Natural killer cell (primary cell): ENCODE data around the gene NOLC1. TPM values are rescaled to one million over a fixed set of nuclear protein-coding genes. Genes with fewer than 3 reads are reported as not detected.

ENCODE experiments used
- ATAC-seq, 3 donors: fragments of 150-1000 bp in 2 of 3; fragments of 200-7000 bp in 1 of 3; cut with Tn5 transposase; 1 replicate in 1 of 3; 2 replicates in 2 of 3; pipeline ENCODE4 v1.10.0; 2021; ENCODE audit warnings: mild to moderate bottlenecking in 2 of 3, moderate library complexity in 2 of 3
- DNase-seq, 2 donors: peaks; one replicate each; pipeline versions ENCODE4 v3.0.0 to v3.0.0-alpha.2; 2013 to 2021; ENCODE audit warnings: mixed read lengths in 1 of 2
- H3K27ac ChIP-seq: one replicate; pipeline ENCODE4 v1.5.1; 2013; ENCODE audit warnings: mild to moderate bottlenecking, low read length
- H3K27me3 ChIP-seq: one replicate; pipeline ENCODE4 v1.6.1; 2013; ENCODE audit warnings: low read length; ENCODE audit not compliant: control insufficient read depth, insufficient read depth
- H3K36me3 ChIP-seq: one replicate; pipeline ENCODE4 v1.6.1; 2013; ENCODE audit warnings: low read length; ENCODE audit not compliant: control insufficient read depth, insufficient read depth
- H3K4me1 ChIP-seq: one replicate; pipeline ENCODE4 v1.6.1; 2013; ENCODE audit warnings: low read length; ENCODE audit not compliant: control insufficient read depth, insufficient read depth
- H3K4me3 ChIP-seq: one replicate; pipeline ENCODE4 v1.5.1; 2013; ENCODE audit warnings: low read length
- H3K9me3 ChIP-seq: one replicate; pipeline ENCODE4 v1.6.1; 2013; ENCODE audit warnings: low read length; ENCODE audit not compliant: control insufficient read depth, insufficient read depth
- H3K27ac Mint-ChIP-seq, 2 donors: one replicate each; pipeline ENCODE4 v1.8.0; 2022; ENCODE audit warnings: mild to moderate bottlenecking in 2 of 2, mixed read lengths in 2 of 2, moderate library complexity in 1 of 2
- H3K27me3 Mint-ChIP-seq, 2 donors: one replicate each; pipeline ENCODE4 v1.8.0; 2022; ENCODE audit warnings: low read depth in 2 of 2, mixed read lengths in 2 of 2
- H3K36me3 Mint-ChIP-seq: one replicate; pipeline ENCODE4 v1.8.0; 2022; ENCODE audit warnings: mixed read lengths
- H3K4me1 Mint-ChIP-seq, 2 donors: one replicate each; pipeline ENCODE4 v1.8.0; 2022; ENCODE audit warnings: mixed read lengths in 2 of 2
- H3K4me3 Mint-ChIP-seq: one replicate; pipeline ENCODE4 v1.8.0; 2022; ENCODE audit warnings: mild to moderate bottlenecking, moderate library complexity, mixed read lengths
- H3K9me3 Mint-ChIP-seq, 2 donors: one replicate each; pipeline ENCODE4 v1.8.0; 2022; ENCODE audit warnings: mixed read lengths in 2 of 2
- WGBS: methylation state at CpG from one replicate; pipeline ENCODE4 v1.1.7; 2013; ENCODE audit warnings: missing lambda C conversion rate; ENCODE audit not compliant: insufficient coverage; 5-methylcytosine and 5-hydroxymethylcytosine counted together
- intact Hi-C: fragments of 100-400 bp; cut with micrococcal nuclease; formaldehyde crosslinking; loops from one replicate; pipeline ENCODE4 v1.14.2; 2022
- total RNA-seq, 4 donors: library from RNA; stranded (reverse); fragments of 120-200 nt in 1 of 4; gene quantifications; one replicate each; pipeline versions ENCODE4 v1.2.3 to v1.2.4, GENCODE V29; 2013 to 2022
- TF ChIP-seq, protein P1 (sequence below): fragments of 200-600 bp; IDR thresholded peaks from one replicate; pipeline ENCODE4 v1.8.0; 2022; ENCODE audit warnings: antibody characterized with exemption

The NOLC1 gene
- total RNA-seq, 3 donors from 2014 or later (not counting 1 experiment from before 2014, with no cell fraction given) = 42.6 to 47.5 (median 43.4) TPM

DNA sequence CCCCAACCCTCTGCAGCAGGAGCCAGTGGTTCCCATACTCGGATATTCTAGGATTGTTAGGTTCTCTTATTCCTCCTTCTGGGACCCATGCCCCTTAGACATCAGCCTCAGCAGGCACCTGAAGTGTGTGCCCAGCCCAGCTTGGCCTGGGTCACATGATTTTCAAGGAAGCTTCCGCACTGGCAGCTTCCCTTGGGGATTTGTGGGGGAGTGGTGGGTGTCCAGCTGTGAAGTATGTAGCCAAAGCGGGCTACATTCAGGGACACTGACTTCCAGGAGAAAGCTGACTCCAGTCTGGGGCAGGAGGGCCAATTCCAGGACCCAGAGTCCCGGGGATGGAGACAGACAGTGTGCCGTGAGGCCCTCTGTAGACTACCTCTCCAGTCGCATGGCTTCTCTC is 33.3 kb upstream of the NOLC1 start:
- peak in 1 of 2 donors; percentile 43 for DNase-seq
- no peaks in the 10 kb centered on the region for H3K27me3 ChIP-seq
- H3K27ac Mint-ChIP-seq = peak overlapping the region; percentile 77 to 95
- no peaks in the 10 kb centered on the region for H3K36me3 ChIP-seq
- H3K9me3 ChIP-seq = no peaks in the 10 kb centered on the region
- H3K27ac ChIP-seq = peak overlapping the region; percentile 96
- no peak for ATAC-seq
- no peaks in the 10 kb centered on the region for H3K27me3 Mint-ChIP-seq
- H3K4me3 Mint-ChIP-seq = peak overlapping the region; percentile 87
- intact Hi-C loops = no loop called here
- H3K4me1 Mint-ChIP-seq = peaks cover 44 to 65% of the 10 kb centered on the region in 2 donors
- no peaks in the 10 kb centered on the region for H3K9me3 Mint-ChIP-seq
- WGBS = 18% methylated on average over 6 of the region's 6 CpGs
- TF ChIP-seq, protein P1, sequence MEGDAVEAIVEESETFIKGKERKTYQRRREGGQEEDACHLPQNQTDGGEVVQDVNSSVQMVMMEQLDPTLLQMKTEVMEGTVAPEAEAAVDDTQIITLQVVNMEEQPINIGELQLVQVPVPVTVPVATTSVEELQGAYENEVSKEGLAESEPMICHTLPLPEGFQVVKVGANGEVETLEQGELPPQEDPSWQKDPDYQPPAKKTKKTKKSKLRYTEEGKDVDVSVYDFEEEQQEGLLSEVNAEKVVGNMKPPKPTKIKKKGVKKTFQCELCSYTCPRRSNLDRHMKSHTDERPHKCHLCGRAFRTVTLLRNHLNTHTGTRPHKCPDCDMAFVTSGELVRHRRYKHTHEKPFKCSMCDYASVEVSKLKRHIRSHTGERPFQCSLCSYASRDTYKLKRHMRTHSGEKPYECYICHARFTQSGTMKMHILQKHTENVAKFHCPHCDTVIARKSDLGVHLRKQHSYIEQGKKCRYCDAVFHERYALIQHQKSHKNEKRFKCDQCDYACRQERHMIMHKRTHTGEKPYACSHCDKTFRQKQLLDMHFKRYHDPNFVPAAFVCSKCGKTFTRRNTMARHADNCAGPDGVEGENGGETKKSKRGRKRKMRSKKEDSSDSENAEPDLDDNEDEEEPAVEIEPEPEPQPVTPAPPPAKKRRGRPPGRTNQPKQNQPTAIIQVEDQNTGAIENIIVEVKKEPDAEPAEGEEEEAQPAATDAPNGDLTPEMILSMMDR = no peak
- H3K4me3 ChIP-seq = no peak overlapping the region
- peaks cover 66% of the 10 kb centered on the region for H3K4me1 ChIP-seq
- H3K36me3 Mint-ChIP-seq = no peaks in the 10 kb centered on the region

DNA sequence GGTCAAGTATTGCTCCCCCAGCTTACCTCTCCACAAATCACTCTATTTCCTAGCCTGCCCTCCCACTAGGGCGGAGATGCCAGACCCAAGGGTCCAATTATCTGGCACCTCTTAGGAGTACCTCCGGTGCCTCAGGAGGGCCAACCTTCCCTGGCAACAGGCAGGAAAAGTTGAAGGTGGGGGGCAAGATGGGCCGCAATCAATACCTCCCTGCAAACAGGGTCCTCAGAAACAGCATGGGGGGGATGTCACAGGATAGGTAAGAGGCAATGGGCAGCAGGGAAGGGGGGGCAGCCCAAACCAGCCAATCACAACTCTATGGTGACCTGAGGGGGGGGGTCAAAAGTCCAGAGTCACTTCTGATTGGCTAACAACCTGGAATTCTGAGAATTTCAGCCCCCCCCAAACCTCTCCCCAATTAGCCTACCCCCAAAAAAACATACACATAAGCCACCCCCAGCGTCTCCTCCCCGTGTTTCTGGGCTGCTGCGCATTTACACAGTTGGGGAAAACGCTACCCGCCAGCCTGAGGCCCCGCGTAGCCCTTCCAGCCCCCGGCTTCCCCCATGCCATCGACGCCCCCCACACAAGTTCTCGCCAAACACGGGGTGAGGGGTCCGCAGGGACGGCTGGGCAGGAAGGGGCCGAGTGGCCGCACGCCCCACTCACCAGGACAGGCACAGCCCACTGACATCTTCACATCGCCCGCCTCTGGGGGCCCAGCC is 32.6 kb upstream of the NOLC1 start:
- no peaks in the 10 kb centered on the region for H3K9me3 ChIP-seq
- H3K27me3 Mint-ChIP-seq = no peaks in the 10 kb centered on the region
- no peaks in the 10 kb centered on the region for H3K27me3 ChIP-seq
- H3K4me1 ChIP-seq = peaks cover 62% of the 10 kb centered on the region
- under 1% methylated on average over 22 of the region's 22 CpGs for WGBS
- H3K4me1 Mint-ChIP-seq = peaks cover 43 to 63% of the 10 kb centered on the region in 2 donors
- ATAC-seq (peak; percentile 1 to 5 (median 3)), DNase-seq (peak; percentile 29 to 67)
- peak overlapping the region; percentile 84 for H3K4me3 ChIP-seq
- peak overlapping the region; percentile 87 for H3K4me3 Mint-ChIP-seq
- peak overlapping the region; percentile 96 for H3K27ac ChIP-seq
- no peaks in the 10 kb centered on the region for H3K9me3 Mint-ChIP-seq
- no peaks in the 10 kb centered on the region for H3K36me3 ChIP-seq
- H3K36me3 Mint-ChIP-seq = no peaks in the 10 kb centered on the region
- peak overlapping the region; percentile 77 to 95 for H3K27ac Mint-ChIP-seq
- TF ChIP-seq, protein P1 = no peak
- intact Hi-C loops = loop anchor here (1.0 kb wide), 2 partner anchors 13 to 33 kb away; partner anchors contain the start of gene NOLC1

DNA sequence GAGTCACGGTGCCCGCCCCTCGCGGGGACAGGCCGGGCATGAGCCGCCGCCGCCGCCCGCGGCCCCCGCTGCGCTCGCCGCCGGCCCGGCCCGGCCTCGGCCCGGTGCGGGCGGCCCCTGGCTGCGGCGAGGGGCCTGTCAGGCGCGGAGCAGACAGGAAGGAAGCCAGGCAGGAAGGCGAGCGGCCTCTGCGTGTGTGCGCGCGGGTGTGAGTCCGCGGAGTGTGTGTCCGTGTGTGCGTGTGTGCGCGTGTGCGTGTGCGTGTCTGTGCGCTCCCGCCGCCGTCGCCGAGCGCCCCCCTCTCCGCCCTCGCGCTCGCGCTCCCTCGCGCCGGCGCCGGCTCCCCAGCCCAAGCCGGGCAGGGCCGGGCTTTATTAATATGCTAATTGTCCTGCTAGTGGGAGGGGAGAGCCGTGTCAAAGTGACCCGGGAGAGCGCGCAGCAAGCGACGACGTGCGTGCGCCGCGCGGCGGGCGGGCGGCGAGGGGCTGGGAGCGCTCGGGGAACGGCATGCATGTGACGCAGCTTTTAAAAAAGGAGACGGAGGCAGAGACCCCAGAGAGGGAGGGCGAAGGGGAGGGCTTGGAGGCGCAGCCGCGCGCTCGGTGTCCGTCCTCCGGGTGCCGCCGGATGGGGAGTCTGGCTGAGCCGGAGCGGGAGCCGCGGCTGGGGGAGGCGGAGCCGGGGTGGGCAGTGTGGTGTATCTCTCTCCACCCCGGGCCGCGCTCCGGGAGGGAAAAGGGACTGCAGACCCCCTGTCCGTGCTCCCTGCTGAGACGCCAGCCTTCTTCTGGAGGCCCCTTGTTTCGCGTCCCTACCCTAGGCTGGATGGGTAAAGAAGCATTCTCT is 31.8 kb upstream of the NOLC1 start, which contains the start of gene LDB1:
TSS of gene LDB1 (minus strand) at position 227 of the 849 bp plus-strand sequence. CDS start 258 bp downstream, outside the sequence.
- ATAC-seq = peak; percentile 61 to 84 (median 76)
- TF ChIP-seq, protein P1 = no peak
- Histone ChIP-seq H3K27ac (peak within 1 kb of the TSS; percentile 96), H3K4me1 (peaks cover 57% of the 10 kb centered on the region), H3K4me3 (peak within 1 kb of the TSS; percentile 84), H3K27me3 (no peaks in the 10 kb centered on the region), H3K9me3 (no peaks in the 10 kb centered on the region), H3K36me3 (no peaks in the 10 kb centered on the region)
- H3K36me3 Mint-ChIP-seq = no peaks in the 10 kb centered on the region
- H3K4me3 Mint-ChIP-seq = peak within 1 kb of the TSS; percentile 87
- H3K27ac Mint-ChIP-seq = peak within 1 kb of the TSS; percentile 77 to 95
- H3K4me1 Mint-ChIP-seq = peaks cover 43 to 56% of the 10 kb centered on the region in 2 donors
- H3K9me3 Mint-ChIP-seq = no peaks in the 10 kb centered on the region
- H3K27me3 Mint-ChIP-seq = no peaks in the 10 kb centered on the region
- intact Hi-C loops = loop anchor here (1.0 kb wide), 2 partner anchors 12 to 32 kb away; partner anchors contain the start of gene NOLC1
- peak; percentile 66 to 88 for DNase-seq
- WGBS = under 1% methylated on average over 102 of the region's 104 CpGs
